GM10266 (cell line): ENCODE measurements around the gene OR6T1.

Experiments used
- DNase-seq: peaks from one replicate; pipeline ENCODE4 v3.0.0; 2012; ENCODE audit errors: extremely low spot score
- CTCF ChIP-seq: IDR thresholded peaks from 2 replicates; pipeline ENCODE4 v1.5.1; 2012; ENCODE audit warnings: mild to moderate bottlenecking, low read depth; ENCODE audit not compliant: control insufficient read depth, insufficient read depth; ENCODE audit errors: missing control alignments

OR6T1 gene

GRCh38 chr11:123901867-123902266, 41.8 kb downstream of the OR6T1 start, which contains the start of gene OR8D4:
TSS of gene OR8D4 (plus strand) at chr11:123902167. CDS start at chr11:123906432, 4,265 bp downstream.
- DNase-seq = no peak
- TF ChIP-seq CTCF = no peak

GRCh38 chr11:123899792-123900191, 43.8 kb downstream of the OR6T1 start:
- TF ChIP-seq CTCF = no peak
- DNase-seq = no peak
